SIG-M5 (cell line): ENCODE results near the gene TIAM2.
"Not testable (repeated sequence)": the region's sequence is repeated elsewhere in the genome, so short reads cannot be mapped to it uniquely, and the experiment has no call there.

Experiments
- DNase-seq: peaks from one replicate; lab custom pipeline; 2025; lab: John Stamatoyannopoulos, UW

Gene TIAM2

DNA sequence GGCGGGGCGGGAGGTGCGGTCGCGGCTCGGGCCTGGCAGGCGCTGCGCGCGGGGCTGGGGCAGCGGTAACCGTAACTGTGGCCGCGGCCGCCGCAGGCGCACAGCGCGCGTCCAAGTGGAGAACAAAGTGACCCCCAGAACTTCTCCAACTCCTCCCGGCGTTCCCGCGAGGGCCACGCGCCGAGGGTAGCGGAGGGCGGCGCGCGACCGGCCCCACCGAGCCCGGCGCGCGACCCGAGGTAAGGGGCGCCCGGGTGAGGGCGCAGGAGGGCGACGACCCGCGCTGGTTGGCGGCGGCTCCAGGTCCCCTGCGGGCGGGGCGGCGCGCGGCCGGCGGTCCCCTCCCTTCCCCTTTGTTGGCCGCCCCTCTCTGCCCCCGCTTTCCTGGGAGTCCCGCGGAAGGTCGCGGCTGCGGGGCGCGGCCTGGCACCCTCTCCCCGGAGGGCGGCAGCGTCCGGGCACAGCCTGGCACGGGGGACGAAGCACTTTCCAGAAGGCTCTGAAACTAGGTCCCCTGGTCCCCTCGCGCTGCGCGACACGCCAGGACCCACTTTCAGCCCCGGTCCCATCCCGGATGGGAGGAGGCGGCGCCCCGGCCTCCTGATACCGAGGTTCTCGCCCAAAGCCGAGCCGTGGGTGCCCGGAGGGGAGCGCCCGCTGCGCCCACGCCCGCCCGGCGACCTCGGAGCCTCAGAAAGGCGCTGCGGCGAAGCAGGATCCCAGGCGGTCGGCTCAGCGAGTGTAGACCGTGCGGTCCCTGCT lies at the start of gene TIAM2:
TSS of gene TIAM2 (plus strand) at position 62 of the 762 bp plus-strand sequence. CDS start 133,909 bp downstream, outside the sequence.
- no peak for DNase-seq

DNA sequence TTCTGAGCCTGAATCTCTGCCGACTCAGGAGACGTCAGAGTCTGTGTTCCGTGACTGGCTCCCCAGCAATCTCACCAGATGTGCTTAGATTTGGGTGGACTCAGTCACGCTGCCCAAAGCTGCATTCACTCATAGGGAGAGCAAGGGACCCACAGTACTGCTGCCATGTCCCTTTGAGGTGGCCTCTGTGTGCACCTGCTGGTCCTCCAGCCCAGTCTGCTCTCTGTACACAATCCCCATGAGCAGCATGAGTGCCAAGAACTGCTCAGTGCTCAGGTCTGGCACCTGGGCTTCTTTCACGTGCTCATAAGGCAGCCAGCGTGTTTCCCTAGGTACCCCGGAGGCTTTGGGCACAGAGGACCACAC lies 44.2 kb upstream of the TIAM2 start:
- no peak for DNase-seq

DNA sequence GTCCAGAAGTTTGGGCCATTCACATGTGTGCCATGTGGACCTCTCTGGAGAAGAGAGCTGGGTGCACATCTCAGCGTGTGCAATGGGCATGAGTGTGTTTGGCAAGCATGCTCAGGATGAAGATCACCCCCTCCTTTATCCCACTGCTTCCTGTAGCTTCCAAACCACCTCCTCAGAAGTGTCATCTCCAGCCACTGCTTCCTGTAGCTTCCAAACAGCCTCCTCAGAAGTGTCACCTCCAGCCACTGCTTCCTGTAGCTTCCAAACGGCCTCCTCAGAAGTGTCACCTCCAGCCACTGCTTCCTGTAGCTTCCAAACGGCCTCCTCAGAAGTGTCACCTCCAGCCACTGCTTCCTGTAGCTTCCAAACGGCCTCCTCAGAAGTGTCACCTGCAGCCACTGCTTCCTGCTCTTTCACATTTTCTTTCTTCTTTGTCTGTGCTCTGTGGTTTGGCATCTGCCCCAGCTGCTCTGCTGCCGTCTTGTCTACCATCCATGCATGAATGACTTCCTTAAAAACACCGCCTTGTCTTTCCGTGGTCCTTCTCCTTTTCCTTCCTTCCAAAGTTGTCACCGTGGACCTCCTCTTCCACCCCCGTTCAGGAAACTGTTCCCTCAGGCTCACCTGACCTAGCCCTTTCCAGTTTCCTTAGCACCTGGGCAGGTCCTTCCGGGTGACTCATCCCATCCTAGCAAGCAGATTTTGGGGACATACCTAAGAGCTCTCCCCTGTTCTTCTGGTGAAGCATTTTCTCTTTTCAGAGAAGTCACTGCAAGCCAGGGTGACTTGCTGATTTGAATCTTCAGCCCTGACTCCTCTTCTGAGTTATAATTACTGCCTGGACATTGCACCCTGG lies 43.5 kb upstream of the TIAM2 start:
- no peak for DNase-seq

DNA sequence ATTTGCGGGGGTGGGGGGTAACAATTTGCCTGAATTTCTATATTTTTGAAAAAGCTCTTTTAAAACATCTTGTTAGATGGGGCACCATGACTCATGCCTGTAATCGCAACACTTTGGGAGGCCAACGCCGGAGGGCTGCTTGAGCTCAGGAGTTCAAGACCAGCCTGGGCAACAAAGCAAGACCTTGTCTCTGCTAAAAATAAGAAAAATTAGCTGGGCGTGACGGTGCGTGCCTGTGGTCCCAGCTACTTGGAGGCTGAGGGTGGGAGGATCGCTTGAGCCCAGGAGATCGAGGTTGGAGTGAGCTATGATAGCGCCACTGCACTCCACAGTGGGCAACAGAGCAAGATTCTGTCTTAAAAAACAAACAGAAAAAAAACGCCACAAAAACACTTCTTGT lies 41.5 kb upstream of the TIAM2 start:
- no peak for DNase-seq

DNA sequence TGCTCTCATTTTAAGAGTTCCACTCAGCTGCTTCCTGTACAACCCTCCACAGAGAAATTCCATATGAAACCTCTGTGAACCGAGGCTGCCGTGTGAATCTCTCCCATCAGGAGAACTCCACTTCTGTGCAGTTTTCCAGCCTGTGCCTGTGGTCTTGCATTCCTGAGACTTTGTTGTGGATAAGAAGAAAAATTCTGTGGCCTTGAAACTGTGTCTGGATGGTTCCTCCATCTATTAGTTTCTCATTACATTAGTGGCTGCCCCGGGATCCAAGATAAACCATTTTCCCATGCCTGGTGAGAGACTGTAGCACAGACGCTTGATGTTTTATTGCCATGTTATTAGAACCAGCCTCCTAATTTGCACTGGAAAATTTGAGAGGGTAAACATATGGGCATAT lies 40.8 kb upstream of the TIAM2 start:
- DNase-seq, result no peak

DNA sequence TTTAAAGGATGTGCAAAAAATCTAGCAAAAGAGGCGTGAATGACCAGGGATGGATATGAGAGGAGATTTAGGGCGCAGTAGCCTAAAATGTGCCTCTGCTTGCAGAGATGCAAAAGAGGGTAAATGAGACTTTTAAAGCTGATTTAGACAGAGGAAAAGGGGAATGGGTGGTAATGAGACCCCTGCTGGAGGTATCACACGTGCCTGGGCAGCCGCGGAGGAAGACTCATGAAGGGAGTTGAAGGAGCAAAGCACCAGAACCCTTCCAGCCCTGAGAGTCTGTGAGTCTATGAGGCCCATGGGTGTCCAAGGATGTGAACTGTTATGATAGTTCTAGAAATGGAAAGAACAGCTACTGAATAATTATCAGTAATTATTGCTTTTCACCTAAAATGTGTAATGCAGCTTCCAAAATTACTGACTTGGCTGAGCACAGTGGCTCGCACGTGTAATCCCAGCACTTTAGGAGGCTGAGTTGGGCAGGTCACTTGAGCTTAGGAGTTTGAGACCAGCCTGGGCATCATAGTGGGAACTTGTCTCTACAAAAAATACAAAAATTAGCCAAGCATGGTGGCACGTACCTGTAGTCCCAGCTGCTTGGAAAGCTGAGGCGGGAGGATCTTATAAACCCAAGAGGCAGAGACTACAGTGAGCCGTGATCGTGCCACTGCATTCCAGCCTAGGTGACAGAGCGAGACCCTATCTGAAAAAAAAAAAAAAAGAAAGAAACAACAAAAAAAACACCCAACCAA lies 38.2 kb upstream of the TIAM2 start:
- no peak for DNase-seq

DNA sequence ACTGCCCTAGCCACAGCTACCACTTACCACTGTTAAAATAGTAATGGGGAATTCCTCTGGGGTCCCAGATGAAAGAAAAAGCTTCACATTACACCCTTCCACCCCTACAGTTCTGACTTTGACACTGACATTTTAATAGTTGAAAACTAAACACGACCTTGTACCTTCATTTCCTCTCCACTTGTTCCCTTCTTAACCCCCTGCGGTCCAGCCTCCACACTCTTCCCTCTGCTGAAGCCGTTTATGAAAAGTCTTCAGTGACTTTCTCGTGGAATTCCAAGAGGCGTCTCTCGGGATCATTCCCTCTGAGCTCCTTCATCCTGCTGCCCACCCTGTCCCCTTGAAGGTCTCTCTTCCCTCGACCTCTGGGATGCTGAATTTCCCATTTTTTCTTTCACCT lies 36.6 kb upstream of the TIAM2 start:
- no peak for DNase-seq

DNA sequence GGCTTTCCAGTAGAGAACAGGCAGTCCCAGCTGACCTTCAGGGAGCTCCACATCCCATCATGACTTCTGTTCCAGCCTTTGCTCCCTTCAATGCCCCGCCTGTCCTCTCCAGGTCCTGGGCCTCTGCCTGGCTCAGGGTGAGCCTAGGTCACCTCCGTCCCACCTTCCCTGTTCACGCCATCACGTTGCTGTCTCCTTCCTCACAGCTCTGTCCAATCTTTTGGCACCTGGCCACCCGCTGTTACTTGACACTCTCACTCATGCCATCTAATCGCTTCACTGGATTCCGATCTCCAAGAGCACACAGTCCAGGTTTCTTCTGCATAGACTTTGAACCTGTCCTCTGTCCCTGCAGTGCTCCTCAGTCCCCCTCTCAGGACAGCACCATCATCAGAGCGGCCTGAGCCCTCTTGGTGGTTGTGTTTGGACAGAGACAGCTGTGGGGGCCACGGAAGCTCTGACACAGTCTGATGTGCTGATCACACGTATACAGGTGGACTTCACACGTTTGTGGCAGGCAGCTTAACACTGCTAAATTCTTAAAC lies 34.7 kb upstream of the TIAM2 start:
- DNase-seq, result no peak

DNA sequence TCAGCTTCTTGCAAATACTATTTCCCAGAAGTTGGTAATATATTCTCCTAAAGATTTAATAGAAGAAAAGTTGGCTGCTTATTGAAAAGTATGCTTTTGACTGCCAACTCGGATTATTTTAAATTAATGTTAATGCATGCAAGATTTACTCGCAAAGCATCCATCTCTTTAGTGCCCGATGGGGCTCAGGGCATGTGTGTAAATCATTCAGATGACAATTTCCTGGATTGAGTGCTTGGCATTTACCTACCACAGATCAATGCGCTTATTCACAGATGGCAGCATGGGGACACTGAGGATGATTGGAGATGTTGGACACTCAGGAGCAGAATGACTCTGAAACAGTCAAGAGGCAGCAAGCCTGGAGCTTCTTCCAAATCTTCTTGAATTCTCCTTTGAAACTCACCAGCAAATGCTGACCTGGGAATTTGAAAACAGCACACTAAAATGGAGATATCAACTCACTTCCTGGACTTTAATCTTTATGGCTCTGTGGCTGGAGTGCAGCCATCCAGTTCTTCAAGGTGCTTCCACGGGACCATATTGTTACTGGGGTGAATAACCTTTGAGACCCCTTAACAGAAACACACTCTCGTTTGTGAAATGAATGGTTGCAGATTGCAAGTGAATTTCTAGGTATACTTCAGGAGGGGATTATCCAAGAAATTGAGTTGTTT lies 34.1 kb upstream of the TIAM2 start:
- DNase-seq, result no peak

DNA sequence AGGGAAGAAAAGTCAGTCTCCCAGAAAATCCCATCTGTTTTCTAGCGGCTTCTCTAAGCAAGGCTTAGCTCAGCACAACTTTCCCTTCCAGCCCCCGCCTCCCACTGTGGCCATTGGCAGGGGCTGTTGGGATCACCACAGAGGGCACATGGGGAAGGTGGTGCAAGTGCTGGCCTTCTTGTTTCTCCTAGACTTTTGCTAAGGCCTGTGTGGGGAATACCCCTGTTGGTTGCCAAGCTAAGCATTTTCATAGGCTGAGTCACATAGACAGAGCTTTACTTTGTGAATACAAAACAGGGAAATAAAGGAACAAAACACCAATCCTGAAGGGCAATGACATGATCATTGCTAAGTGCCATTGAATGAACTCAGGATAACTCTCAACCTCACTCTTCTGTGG lies 32.4 kb upstream of the TIAM2 start:
- no peak for DNase-seq

DNA sequence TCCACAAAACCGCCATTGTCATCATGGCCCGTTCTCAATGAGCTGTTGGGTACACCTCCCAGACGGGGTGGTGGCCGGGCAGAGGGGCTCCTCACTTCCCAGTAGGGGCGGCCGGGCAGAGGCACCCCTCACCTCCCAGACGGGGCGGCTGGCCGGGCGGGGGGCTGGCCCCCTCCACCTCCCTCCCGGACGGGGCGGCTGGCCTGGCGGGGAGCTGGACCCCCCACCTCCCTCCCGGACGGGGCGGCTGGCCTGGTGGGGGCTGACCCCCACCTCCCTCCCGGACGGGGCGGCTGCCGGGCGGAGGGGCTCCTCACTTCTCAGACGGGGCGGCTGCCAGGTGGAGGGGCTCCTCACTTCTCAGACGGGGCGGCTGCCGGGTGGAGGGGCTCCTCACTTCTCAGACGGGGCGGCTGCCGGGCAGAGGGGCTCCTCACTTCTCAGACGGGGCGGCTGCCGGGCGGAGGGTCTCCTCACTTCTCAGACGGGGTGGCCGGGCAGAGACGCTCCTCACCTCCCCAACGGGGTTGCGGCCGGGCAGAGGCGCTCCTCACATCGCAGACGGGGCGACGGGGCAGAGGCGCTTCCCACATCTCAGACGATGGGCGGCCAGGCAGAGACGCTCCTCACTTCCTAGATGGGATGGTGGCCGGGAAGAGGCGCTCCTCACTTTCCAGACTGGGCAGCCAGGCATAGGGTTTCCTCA lies 28.9 kb upstream of the TIAM2 start:
- not testable (repeated sequence) for DNase-seq

DNA sequence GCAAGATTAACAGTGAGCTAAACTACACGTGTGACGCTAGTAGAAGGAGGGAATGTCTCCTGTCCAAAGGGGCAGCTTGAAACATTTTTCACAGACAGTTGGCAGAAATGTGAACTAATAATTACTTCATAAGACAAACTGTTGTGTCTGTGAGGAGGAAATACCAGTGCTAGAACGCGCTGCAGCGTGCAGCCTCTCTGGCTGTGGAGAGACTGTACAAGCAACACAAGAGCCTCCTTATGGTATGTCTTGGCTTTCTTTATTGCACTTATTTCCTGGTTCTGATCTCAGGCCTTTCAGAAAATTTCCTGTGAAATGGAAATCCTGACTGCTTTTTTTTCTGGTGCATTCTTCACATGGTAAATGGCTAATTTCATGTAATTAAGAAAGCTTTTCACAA lies 25.3 kb upstream of the TIAM2 start:
- no peak for DNase-seq

DNA sequence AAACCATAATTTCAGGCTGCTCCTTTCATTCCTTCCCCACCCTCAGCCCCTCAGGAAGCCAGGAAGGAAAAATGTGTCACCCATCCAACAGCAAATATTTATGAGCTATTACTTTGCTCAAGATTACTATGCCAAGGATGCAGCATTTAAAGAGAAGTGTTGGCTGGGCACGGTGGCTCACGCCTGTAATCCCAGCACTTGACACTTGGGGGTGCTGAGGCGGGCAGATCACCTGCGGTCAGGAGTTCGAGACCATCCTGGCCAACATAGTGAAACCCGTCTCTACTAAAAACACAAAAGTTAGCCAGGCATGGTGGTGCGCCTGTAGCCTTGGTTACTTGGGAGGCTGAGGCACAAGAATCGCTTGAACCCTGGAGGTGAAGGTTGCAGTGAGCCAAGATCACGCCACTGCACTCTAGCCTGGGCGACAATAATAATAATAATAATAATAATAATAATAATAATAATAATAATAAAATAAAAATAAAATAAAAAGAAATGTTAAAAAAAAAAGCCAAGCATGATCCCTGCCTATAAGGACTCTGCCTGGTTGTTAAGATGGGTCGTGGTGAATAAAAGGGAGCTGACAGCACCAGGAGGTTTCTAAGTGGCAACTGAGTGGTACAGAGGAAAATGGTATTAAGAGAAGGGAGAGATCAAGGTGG lies 20.5 kb upstream of the TIAM2 start:
- no peak for DNase-seq

DNA sequence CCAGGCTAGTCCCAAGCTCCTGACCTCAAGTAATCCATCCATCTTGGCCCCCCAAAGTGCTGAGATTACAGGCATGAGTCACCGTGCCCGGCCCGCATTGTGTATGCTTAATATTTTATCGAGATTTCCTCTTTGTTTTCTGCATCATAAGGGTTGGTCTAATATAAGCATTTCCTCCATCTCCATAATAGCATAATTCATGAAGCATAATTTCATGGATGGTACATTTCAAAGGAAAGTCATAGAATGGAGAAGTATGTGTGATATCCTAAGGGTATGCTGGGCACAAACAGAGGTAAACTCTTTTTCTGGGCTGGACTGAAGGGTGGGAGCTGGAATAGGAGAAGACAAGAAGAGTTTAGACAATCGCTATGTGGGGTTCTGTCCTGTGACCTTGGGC lies 17.5 kb upstream of the TIAM2 start:
- no peak for DNase-seq

DNA sequence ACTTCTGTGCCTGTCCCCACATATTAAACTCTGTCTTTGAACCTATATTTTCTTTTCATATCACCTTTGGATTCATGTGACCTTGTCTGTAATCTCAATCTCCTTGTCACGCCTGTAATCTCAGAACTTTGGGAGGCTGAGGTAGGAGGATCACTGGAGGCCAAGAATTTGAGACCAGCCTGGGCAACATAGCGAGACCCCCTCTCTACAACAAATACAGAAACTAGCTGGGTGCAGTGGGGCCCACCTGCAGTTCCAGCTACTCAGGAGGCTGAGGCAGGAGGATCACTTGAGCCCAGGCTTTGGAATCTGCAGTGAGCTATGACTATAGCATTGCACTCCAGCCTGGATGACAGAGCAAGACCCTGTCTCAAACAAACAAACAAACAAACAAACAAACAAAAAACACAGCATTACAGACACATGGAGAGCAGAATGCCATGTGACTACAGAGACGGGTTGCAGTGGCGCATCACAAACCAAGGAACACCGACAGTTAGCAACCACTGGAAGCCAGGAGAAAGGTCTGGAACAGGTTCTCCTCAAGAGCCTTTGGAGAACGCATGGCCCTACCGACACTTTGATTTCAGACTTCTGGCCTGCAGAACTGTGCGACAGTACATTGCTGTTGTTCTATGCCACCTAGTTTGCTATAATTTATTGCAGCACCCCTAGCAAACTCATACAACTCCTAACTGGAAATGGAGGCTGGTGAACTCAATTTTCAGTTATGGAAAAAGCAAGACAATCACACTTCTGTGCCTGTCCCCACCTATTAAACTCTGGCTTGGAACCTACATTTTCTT lies 14.6 kb upstream of the TIAM2 start:
- DNase-seq, result no peak

DNA sequence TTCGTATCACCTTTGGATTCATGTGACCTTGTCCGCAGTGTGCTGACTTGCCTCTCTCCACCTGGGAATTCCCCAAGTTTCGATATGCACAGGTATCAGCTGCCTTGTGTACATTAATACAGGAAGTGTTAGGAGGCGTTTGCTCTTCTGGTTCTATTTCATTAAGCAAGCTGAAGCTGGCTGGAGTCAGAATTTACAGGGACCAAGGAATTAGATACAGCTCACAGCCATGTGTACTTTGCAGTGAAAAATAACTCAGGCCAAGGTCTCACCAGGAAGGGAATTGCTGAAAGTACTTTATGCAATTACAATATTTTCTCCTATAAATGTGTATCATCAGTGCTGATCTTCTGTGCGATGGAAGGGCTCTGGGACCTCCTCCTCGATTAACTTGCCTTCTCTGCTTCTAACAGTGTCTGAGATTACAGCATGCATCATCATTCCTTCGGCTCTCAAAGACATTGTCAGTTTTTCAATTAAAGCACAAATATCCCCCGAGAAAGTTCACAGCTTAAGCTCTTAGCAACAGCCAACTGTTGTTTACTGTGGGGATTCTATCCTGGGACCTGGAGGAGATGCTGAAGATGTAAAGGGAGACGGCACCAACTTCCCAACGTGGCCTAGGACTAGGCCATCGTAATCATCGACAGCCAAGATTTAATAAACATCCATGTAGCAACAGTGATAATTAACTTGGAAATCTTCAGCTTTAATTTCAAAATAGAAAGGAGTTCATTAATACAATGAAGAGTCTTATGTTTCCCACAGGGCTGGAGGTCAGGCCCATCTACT lies 13.8 kb upstream of the TIAM2 start:
- no peak for DNase-seq

DNA sequence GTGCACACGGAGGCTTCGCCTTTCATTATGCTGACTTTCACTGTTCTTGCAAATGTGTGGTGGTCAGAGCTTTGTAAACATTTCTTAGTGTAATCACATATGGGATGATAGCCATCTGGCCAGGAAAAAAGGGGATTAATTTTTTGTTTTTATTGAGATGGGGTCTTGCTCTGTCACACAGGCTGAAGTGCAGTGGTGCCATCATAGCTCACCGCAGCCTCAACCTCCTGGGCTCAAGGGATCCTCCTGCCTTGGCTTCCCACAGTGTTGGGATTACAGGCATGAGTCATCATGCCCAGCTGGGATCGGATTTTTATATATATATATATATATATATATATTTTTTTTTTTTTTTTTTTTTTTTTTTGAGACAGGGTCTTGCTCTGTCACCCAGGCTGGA lies 11.0 kb upstream of the TIAM2 start:
- DNase-seq, result no peak

DNA sequence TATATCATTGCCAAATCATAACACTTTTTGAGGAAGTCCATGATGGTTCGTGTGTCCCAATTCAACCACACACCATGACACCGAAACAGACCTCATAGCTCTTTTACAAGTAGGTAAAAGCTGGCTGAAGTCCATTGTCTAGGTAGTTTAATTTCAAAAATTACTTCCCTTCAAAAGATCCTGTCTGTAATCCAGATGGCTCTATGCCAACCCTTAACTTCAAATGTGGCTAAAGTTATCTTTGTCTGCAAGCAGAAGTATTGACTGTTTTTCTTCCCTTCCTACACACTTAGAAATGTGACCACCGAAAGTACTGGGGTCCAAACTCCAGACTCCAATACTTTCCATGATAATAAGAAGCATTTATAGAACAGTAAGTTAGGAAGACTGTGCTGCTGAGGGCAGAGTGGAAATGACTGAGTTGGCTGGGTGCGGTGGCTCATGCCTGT lies 8.3 kb upstream of the TIAM2 start:
- DNase-seq, result no peak

DNA sequence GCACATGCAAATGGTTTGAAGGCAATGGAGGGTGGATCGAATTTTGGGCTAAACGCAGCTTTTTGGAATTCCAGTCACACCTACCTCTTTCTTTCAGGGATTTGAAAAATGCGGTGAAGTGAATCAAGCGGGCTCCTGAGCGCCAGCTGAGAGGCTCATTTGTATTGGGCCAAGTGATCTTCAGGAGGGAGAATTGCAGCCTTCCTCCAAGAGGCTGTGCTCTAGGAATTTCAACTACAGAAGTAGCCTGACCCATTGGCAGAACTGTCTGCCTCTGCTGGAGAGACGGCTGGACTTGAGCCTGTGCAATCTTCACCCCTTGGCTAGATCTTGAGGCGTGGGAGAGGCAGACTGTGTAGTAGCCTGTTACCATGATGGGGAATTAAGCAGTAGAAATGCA lies 5.7 kb upstream of the TIAM2 start:
- DNase-seq, result no peak
